Nephron progenitor cell (in vitro differentiated cells): Measurements from ENCODE around the gene EIF2S1.

Experiments
- DNase-seq: peaks from one replicate; pipeline ENCODE4 v3.0.0; 2021
- H3K27ac Mint-ChIP-seq: 2 replicates; pipeline ENCODE4 v1.8.0; 2021; ENCODE audit warnings: mild to moderate bottlenecking, moderate library complexity, mixed read lengths
- H3K27me3 Mint-ChIP-seq: 2 replicates; pipeline ENCODE4 v1.8.0; 2021; ENCODE audit warnings: mild to moderate bottlenecking, low read depth, mixed read lengths; ENCODE audit not compliant: poor library complexity
- H3K36me3 Mint-ChIP-seq: 2 replicates; pipeline ENCODE4 v1.8.0; 2021; ENCODE audit warnings: low read depth, mixed read lengths
- H3K4me1 Mint-ChIP-seq: 2 replicates; pipeline ENCODE4 v1.8.0; 2021; ENCODE audit warnings: mixed read lengths
- H3K4me3 Mint-ChIP-seq: 2 replicates; pipeline ENCODE4 v1.8.0; 2021; ENCODE audit warnings: mild to moderate bottlenecking, moderate library complexity, mixed read lengths
- H3K9me3 Mint-ChIP-seq: 2 replicates; pipeline ENCODE4 v1.8.0; 2021; ENCODE audit warnings: mild to moderate bottlenecking, moderate library complexity, mixed read lengths
- TF ChIP-seq, protein P1 (sequence below): fragments of 200-600 bp; sonication (generic); IDR thresholded peaks from 2 replicates; pipeline ENCODE4 v1.5.0; 2021; ENCODE audit warnings: antibody characterized with exemption

Gene EIF2S1

DNA sequence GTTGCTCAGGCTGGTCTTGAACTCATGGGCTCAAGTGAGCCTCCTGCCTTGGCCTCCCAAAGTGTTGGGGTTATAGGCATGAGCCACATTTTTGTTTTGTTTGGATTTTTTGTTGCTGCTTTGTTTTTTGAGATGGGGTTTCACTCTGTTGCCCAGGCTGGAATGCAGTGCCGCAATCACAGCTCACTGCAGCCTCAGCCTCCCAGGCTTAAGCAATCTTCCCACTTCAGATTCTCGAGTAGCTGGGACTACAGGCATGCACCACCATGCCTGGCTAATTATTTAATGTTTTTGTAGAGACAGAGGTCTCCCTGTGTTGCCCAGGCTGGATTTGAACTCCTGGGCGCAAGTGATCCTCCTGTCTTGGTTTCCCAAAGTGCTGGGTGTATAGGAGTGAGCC lies 57.5 kb downstream of the EIF2S1 start:
- H3K27me3 Mint-ChIP-seq: peaks cover 5% of the 10 kb centered on the region
- TF ChIP-seq, protein P1, sequence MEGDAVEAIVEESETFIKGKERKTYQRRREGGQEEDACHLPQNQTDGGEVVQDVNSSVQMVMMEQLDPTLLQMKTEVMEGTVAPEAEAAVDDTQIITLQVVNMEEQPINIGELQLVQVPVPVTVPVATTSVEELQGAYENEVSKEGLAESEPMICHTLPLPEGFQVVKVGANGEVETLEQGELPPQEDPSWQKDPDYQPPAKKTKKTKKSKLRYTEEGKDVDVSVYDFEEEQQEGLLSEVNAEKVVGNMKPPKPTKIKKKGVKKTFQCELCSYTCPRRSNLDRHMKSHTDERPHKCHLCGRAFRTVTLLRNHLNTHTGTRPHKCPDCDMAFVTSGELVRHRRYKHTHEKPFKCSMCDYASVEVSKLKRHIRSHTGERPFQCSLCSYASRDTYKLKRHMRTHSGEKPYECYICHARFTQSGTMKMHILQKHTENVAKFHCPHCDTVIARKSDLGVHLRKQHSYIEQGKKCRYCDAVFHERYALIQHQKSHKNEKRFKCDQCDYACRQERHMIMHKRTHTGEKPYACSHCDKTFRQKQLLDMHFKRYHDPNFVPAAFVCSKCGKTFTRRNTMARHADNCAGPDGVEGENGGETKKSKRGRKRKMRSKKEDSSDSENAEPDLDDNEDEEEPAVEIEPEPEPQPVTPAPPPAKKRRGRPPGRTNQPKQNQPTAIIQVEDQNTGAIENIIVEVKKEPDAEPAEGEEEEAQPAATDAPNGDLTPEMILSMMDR: no peak
- no peaks in the 10 kb centered on the region for H3K9me3 Mint-ChIP-seq
- no peaks in the 10 kb centered on the region for H3K4me1 Mint-ChIP-seq
- H3K27ac Mint-ChIP-seq: no peak overlapping the region
- no peaks in the 10 kb centered on the region for H3K36me3 Mint-ChIP-seq
- DNase-seq: no peak
- no peak overlapping the region for H3K4me3 Mint-ChIP-seq

DNA sequence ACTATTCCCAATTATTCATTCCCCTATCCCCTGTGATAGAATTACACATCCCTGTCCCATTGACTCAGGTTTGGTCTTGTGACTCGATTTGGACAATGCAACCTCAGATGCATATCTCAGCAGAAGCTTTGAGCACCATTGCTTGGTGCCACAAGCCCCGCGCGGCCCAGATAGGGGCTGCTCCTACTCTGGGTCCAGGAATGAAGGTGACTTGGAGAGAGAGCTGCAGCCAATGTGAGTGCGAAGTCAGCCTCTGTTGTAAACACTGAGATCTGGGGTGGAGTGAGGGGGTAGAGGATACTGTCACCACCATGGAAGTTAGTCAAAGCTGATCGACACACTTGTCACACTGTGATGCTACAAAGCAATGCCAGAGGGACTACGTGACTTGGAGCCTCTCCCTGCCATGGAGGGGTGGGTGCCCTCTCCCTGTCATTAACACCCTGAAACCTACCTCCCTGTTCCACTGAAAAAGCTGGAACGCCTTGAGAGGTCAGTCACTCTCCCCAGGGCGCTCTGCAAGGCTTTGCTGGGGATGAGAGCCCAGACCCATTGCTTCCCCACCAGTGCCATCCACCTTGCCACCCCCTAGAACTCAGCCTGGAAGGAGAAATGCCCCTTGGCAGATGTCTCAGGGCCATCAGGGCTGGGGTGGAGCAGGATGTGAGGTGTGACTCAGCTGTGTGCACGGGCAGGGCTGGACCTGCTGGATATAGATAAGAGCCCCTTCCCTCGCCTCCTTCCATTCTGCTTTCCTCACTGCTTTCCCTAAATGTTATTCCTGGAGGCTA lies 58.5 kb downstream of the EIF2S1 start:
- Mint-ChIP-seq H3K4me3 (no peak overlapping the region), H3K9me3 (no peaks in the 10 kb centered on the region), H3K27ac (no peak overlapping the region), H3K27me3 (peaks cover 9% of the 10 kb centered on the region), H3K36me3 (no peaks in the 10 kb centered on the region), H3K4me1 (no peaks in the 10 kb centered on the region)
- DNase-seq: no peak
- TF ChIP-seq, protein P1: no peak

DNA sequence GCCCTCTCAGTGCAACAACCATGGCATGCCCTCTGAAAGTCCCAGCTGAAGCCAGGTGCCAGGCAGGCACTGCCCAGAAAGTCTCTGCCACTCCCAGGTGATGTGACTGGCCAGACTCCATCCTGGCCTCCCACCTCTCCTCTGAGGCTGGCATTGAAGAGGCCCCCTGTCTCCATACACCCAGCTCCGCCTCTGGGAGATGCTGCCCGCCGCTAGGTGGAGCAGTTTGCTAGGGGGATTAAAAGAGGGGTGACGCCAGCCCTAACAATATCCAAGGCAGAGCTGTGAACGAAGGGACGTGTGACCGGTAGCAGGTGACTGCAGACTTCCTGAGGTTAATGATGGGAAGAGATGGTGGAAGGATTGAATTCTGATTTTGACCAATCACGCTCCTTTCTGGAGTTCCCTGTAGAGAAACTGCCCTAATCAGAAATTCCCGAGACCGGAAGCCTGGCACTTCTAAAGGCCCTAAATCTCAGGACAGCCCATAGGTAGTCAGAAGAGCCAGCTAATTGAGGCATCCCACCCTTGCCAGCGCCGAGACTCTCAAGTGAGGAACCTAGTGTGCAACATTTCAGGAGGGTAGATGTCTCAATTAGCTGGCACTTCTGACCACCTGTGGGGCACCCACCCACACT lies 60.1 kb downstream of the EIF2S1 start:
- no peaks in the 10 kb centered on the region for H3K4me1 Mint-ChIP-seq
- no peak overlapping the region for H3K27ac Mint-ChIP-seq
- no peaks in the 10 kb centered on the region for H3K9me3 Mint-ChIP-seq
- DNase-seq: no peak
- H3K27me3 Mint-ChIP-seq: peaks cover 9% of the 10 kb centered on the region
- no peaks in the 10 kb centered on the region for H3K36me3 Mint-ChIP-seq
- H3K4me3 Mint-ChIP-seq: no peak overlapping the region
- TF ChIP-seq, protein P1: no peak

DNA sequence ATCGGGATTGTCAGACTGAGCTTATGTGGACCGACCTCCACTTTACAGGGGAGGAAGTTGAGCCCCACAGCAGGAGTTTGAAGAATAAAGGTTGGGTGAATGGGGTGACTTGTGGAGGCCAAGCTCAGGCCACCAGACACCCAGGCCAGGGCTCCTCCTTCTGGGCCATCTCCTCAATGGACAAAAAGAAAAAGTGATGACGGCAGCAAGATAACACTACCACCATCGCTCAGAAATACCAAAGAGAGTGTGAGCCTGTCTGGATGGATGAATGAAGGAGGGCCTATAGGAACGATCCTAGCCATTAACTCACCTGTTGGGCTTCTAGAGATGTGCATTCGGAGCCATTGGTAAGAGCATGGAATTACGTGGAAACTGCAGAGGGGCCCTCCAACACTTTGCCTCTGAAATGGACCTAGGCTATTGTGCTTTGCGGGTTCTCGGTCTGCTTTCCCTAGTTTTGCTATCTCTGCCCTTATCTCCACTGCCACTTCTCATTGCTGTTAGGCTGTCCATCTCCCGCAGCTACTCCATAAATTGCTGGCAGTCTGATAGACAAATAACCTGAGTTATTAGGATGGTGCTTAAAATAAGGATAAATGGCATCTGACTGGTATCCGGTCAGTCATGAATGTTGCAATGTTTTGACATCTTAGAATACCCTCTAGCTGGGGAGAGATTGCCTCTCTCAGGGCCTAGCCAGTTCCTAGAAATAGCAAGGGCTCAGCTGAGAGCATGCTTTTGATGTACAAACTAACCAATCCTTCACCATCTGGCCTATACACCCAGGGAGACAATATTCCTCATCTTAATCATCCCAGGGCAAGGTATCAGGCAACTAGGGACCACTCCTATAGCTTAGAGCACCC lies 61.5 kb downstream of the EIF2S1 start:
- peaks cover 5% of the 10 kb centered on the region for H3K4me1 Mint-ChIP-seq
- no peak overlapping the region for H3K27ac Mint-ChIP-seq
- H3K4me3 Mint-ChIP-seq: no peak overlapping the region
- no peaks in the 10 kb centered on the region for H3K36me3 Mint-ChIP-seq
- H3K27me3 Mint-ChIP-seq: peaks cover 9% of the 10 kb centered on the region
- no peak for DNase-seq
- H3K9me3 Mint-ChIP-seq: no peaks in the 10 kb centered on the region
- TF ChIP-seq, protein P1: no peak

DNA sequence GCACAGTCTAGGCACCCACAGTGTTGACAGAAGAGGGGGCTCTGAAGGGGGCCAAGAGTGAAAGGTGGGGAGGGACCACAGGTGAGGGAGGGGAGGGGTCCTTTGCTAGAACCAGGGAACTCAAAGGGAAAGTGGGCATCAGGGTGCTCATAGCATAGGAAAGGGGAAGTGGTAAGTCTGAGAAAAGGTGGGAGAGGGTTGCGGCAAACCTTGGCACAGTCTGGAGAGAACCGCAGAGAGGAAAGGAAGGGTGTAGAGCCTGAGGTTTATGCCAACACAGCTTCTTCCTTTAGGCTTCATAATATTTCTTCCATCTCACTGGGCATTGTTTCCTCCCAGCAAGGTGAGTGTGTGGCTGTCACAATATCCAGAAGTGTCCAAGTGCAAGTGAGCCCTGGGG lies 63.3 kb downstream of the EIF2S1 start:
- no peaks in the 10 kb centered on the region for H3K9me3 Mint-ChIP-seq
- peaks cover 14% of the 10 kb centered on the region for H3K4me1 Mint-ChIP-seq
- H3K27me3 Mint-ChIP-seq: peaks cover 17% of the 10 kb centered on the region
- TF ChIP-seq, protein P1: no peak
- no peak for DNase-seq
- no peaks in the 10 kb centered on the region for H3K36me3 Mint-ChIP-seq
- H3K4me3 Mint-ChIP-seq: no peak overlapping the region
- no peak overlapping the region for H3K27ac Mint-ChIP-seq
